ENCODE data around the gene PPFIA2.

PPFIA2 gene

GRCh38 chr12:81255456-81255855, 503.7 kb downstream of the PPFIA2 start:
- no peak for DNase-seq

- no peak for DNase-seq
These were observed 505.8 kb downstream of the PPFIA2 start for GRCh38 chr12:81253360-81253759.

DNA sequence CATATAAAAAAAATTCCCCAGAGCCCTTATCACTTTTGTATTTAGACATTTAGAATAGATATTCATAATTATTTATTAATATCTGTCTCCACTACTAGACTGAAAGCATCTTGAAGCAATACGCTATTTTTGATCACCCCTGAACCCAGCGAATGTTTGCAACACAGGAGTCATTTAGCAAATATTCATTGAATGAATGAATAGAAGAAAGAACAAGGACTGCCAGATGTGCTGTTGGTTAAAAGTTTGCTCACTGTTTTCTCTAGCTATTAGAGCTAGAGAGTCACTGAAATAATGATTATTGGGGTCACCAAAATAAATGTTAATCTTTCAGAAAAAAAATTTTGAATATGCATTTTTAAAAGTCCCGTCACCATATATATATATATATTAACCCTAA, 506.9 kb downstream of the PPFIA2 start:
- DNase-seq: no peak

GRCh38 chr12:81249976-81250375, 509.2 kb downstream of the PPFIA2 start:
- no peak for DNase-seq

DNA sequence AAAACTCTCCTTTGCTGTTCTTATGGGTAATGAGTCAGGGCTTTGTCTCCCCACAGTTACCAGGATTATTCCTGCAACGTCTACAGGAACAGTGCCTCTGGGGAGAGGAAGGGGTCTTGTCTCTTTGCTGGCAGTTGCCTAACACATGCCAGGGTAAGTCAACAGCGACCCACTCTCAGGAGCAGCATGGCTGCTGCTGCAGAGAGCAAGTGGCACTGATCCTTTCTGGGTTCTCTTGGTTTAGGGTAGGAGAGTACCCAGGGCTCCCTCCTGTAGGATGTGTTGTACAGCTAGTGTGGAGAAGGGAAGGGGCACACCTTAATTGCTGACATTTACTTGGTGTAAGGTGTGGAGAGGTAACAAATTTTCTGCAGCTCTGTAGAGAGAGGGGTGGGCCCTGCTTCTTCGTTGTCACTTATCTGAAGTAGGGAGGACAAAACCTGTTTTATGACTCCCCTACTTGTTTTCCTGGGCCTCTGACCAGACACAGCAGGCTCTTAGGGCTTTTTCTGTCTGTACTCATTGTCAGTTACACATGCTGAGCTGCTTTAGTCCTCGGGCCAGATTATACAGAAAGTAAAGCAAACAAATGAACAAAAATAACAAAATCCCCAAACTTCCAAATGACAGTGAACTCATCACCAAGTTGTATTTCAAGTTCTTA, 513.1 kb downstream of the PPFIA2 start:
- peak; percentile 43 for DNase-seq

DNA sequence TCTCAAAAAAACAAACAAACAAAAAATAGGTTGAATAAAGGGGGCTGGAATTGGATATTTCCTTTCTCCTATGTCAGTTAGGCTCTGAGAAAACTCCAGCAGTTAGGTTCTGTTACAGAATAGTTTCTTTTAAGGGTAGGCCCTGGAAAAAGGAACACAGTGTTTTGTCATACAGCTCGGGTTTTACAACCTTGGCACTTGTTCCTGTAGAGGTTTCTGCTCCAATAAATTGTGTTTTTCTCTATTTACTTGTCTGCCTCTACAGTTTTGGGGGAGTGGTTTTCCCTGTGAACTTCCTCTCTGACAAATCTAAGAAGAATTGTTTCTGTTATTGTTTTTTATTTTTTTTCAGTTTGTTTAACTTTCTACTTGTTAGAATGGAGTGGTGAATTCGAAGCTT, 513.7 kb downstream of the PPFIA2 start:
- no peak for DNase-seq

DNA sequence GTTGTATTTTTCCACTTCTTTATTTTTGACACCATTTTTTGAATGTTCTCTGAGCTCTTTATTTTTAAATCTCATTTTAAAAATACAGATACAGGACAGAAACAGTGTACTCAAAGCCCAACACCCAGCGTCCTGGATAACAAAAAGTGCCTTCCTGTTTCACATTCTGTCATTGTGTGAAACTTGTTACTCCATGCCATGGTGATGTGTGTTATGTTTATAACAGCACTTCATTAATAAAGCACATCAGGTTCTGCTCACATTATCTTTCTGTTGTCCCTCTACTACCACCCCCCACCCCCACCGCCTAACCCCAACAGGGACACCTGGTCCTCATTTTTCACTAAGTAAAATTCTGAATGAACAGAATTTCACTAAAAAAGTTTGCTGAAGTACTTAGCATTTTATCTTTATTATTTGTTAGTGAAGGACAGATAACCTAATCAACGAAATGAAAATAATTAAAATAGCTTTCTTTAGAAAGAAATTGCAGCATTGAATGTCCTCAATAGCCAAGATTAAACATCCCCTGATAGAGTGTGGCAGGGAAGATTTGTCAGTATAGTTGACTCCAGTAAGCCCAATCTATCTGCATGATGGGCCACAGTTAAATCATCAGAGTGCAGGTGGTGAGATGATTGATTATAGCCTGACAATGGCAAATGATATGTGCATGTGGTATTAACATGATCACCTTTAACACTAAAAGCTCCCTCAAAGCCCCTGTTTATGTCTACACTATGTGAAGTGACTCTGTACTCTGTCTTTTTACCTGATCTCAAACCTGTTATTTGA, 527.4 kb downstream of the PPFIA2 start:
- DNase-seq: no peak

- no peak for DNase-seq
These were observed 529.4 kb downstream of the PPFIA2 start for GRCh38 chr12:81229759-81230158.

- DNase-seq: no peak
These were observed 534.5 kb downstream of the PPFIA2 start for GRCh38 chr12:81224626-81225025.

DNA sequence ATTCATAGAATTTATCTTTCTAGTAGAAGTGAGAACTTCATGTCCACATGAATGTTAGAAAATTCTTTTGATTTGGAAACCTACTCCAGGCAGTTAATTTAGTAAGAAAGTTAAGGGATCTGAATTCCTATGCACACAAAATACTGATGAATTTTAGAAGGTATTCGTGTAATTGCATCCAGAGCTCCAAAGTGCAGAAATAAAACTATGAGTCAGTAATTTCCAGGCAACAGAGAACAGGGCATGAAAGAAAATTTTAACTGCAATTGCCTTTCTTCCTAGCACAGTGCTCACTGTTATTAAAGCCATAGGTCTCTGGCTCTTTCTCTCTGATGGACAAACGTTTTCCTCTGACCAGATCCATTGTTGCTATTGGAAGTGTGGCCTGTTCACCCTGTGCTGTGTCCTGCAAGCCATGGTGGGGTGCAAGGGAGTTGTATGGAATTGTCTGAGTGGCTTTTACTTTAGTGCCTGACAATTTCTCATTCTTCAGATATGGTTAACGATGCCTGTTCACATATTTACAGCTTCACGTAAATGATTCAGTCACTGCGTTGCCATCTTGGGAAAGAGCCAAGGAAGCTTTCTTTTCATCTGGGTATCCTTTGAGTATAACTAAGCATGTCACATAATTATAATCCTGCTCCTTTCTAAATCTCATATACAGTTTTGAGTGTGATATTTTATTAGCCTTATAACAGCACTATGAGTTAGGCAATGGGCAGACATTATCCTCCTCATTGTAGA, 536.1 kb downstream of the PPFIA2 start:
- no peak for DNase-seq

DNA sequence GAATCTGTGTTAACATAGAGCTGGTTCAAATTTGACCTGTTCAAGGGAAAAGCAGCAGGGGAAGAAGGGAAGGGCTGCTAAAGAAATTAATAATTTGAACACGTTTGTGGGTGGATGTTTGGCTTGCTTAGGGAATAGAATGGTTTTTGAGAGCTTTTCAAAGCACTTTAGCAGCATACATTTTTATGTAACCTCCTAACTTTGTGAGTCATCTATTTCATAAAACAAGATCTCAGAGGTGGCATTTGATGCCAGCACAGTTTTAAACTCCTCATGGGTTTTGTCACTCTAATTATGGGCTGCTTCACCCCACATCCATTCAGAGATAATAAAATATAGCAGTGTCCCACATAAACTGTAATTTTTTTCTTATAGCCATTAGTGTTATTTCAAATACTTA, 537.5 kb downstream of the PPFIA2 start:
- DNase-seq: no peak

- DNase-seq: no peak
These were observed 542.4 kb downstream of the PPFIA2 start for GRCh38 chr12:81216739-81217138.

DNA sequence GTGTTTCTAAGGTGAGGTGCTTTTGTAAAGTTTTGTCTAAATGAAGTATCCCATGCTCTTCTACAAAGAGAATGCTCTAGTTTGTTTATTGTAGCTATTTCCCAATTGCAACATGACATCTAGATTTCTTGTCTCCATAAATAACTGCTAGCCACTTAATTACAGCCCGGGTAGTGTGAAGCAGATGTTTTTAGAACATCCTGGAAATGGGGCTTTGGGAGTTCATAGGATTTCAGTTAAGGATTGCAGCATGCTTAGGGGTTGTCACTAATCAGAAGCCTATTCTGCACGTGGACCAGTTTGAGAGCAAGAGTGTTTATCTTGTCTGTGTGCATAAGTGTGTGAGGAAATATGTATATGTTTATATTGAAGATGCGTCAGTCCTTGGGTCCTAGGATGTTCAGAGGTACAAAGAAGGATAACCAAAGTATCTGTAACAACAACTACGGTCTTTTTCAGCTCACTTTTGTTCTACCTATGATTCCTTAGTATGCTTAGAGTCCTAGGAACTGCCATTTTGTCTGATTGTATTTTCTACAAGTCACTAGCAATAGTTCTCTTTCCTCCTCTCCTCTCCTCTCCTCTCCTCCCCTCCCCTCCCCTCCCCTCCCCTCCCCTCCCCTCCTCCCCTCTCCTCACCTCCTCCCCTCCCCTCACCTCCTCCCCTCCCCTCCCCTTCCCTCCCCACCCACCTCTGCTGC, 546.0 kb downstream of the PPFIA2 start:
- no peak for DNase-seq

- DNase-seq: no peak
These were observed 547.8 kb downstream of the PPFIA2 start for GRCh38 chr12:81211306-81211705.

GRCh38 chr12:81209772-81210225, 549.4 kb downstream of the PPFIA2 start:
- DNase-seq: peak; percentile 92

DNA sequence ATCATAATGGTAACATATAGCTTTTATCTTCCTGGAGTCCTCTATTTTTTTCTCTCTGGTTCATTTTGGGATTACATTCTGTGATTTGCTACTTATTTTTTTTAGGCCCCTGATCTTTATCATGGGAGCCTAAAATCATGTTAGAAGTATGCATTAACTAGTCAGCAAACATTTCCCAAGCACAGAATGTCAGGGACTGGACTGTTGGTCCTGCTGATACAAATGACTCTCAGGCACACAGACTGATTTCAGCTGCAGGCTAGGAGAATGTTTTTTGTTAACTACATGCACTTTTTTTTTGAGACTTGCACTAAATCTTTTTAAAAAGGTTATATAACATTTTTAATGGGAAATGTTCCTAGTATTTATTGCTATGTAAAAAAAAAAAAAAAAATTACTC, 550.1 kb downstream of the PPFIA2 start:
- no peak for DNase-seq

DNA sequence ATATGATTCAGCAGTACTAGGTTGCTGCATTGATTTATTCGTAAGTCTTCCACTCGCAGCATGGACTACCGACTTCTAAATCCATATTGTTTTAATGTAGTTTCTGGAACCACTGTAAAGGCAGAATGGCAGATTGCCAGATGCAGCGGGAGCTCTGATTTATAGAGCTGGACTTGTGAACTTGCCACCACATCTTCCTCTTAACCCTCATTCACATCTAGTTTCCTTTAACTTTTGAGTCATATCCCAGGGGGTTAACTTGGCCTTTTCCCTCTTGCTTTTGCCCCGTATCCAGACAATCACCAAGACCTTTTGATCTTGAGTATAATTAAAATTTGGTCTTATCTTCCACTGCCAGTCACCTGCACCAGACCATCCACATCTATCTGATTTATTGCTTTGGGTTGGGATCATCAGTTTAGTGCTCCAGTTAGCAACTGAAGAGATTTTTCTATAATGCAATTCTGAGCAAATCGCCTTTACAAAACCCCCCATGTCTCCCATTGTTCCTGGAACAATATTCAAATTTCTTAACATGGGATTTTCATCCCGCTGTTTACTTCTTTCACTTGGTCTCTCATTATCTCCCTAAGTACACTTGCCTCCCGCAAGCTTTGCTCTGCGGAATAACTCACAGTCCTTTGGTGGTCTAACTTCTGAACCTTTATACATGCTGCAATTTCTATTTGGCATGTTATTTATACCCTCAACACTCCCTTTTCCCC, 550.8 kb downstream of the PPFIA2 start:
- DNase-seq: no peak
